Measurements from ENCODE around the gene CELF4.

CELF4 gene

GRCh38 chr18:37339701-37340215, 225.8 kb downstream of the CELF4 start:
- peak; percentile 57 for DNase-seq

- no peak for DNase-seq
These were observed 228.9 kb downstream of the CELF4 start for GRCh38 chr18:37336568-37337285.

- DNase-seq = peak; percentile 70
These were observed 230.2 kb downstream of the CELF4 start for GRCh38 chr18:37335409-37335736.

GRCh38 chr18:37334631-37335408, 230.8 kb downstream of the CELF4 start:
- DNase-seq = peak; percentile 34

DNA sequence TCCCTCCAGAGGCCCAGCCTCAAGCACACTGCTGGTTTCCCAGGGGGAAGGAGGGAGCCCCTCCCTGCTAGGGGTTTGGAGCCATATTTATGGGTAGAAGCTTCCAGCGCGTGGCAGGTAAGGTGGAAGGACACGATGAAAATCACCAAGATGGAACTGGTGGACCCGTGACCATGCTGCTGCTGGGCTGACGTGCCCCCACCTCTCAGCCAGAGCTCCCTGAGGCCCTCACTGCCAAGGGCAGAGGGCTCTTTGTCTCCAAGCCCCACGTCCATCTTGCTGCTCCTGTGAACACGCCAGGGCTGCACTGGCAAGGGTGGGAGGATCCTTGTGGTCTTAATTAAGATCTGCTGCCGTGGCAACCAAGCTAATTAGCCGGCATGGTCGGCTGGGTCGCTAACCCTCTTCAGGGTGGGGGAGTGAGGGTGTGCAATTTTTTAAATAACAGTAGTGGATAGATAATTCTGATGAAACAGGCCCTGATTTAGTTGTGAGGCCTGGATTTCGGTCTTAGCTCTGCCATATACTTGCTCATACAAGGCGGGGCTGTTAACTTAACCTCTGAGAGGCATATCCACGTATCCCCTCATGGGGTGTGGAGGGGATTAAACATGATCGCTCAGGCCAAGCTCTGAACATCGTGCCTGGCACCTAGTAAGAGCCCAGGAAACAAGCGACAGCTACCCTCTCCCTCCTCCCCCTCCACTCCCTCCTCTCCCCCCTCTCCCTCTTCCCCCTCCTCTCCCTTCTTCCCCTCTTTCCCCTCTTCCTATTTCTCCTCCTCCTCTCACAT, 232.8 kb downstream of the CELF4 start:
- peak; percentile 95 for DNase-seq

DNA sequence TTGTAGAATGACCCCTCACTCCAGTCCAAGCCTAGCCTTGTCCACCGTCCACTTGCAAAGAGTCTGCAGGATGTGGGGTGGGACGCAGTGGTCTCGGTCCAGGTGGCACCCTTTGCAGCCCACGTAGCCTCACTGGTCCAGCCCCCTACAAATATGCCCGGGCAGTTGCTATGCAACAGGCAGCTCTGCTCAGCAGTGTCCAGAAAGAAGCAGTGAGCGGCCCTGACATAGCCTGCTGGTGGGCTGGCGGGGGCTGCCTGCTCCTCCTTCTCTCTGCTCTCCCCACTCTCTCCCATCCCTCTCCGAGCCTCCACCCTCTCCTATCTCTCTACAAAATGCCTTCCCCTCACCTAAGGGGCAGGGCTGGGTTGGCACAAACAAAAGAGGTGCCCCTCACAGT, 233.4 kb downstream of the CELF4 start:
- DNase-seq = peak; percentile 41

- no peak for DNase-seq
These were observed 235.4 kb downstream of the CELF4 start for GRCh38 chr18:37330173-37330572.

- DNase-seq = no peak
These were observed 236.5 kb downstream of the CELF4 start for GRCh38 chr18:37328946-37329719.

DNA sequence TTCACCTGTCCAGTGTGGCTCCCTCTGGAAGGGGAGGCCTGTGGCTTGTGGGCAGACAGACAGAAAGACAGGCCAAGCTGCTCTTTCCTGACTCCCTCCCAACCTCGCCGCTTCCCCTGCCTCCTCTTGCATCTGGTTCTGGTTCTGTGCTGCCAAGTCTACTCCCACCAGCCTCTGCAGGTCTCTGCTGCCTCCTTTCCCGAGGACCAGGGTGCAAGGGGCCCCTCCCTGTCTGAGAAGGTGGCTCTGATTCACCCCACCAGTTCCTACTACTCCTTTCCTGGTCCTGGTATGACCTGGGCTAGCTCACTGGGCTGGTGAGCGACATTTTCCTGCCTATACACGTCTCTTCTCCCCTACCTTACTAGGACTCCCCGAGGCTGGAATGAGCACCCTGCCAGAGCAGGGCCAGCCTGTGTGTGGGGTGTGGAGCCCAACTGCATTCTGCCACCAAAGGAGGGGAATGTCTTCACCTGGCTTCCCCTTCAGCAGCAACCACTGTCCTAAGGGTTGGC, 238.5 kb downstream of the CELF4 start:
- no peak for DNase-seq

- peak; percentile 80 for DNase-seq
These were observed 243.0 kb downstream of the CELF4 start for GRCh38 chr18:37322492-37323035.

GRCh38 chr18:37321582-37322491, 243.8 kb downstream of the CELF4 start:
- DNase-seq = no peak

- no peak for DNase-seq
These were observed 245.3 kb downstream of the CELF4 start for GRCh38 chr18:37320317-37320716.

DNA sequence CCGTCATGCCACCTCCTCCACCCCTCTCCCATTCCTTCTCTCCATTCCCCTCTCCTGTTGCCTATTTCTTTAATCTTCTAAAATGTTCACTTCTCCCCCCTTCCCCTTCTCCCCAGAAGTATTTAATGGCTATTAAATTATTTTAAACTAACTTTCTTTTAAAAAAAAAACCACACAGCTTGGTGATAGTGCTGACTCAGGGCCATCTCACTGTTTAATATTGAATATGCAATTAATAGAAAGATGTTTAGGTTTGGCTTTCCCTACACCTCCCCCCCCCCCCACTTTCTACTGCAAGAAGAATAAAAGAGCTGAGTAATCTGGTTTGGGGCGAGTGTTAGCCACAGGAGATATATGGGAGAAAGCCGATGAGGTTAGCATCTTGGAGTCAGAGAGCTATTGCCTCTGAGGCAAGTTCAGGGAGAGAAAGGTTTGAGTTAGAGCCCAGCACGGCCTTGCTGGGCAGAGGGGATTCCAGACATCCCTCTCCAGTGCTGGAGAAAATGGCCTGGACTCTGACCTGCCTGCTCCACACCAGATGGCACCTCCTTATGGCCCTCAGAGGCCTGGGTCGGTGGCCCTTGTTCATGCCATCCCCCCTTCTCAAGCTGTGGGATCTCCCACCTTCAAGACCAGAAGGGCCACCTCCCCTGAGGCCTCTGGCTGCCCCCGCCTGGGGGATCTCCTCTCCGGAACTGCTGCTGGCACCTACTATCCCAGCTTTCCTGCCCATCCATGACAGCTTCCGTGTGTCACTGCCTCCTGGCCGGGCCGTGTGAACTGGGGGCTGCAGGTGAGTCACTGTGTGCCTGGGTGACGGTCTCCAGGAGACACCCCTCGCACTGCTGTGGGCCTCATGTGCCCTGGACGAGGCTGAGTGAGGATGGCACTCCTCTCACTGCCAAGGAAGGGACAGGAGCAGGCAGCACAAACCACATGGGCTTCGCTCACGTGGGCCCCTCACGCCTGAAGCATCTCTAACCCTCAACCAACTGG, 246.9 kb downstream of the CELF4 start:
- DNase-seq = no peak

DNA sequence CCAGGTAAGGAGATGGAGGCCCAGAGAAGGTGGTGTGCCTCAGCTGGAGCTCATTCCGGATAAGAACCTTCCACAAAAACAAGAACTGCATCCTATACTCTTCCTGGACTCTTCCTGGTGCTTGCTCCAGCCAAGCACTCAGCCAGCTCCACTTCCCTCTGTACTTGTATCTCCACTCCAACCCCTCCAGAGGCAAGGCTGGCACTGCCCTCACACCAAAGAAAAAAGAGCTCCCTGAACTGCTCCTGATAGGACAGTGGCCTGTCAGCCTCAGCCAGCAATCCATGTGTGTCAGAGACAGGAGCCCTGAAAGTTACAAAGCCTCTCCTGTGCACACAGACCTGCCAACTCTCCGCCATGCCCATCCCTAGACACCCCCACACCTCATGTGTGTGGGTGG, 248.1 kb downstream of the CELF4 start:
- DNase-seq = no peak

DNA sequence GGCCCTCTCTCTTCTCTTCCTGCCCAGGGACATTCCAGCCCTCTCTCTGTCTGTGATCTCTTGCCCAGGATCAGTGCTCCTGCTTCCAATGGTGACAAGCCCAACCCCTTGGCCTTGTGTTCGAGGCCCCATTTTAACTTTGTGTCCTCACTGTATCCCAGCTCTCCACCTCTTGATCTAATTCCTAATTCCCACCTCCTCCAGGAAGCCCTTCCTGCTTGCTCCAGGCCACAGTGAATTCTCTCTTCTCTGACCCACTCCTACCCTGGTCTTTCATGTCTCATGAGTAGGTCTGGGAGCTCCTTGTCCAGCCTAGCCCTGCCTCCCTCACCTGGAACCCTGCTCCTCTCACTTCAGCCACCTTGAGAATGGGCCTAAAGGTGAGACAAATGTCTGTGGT, 249.1 kb downstream of the CELF4 start:
- DNase-seq = no peak

GRCh38 chr18:37315935-37316334, 249.7 kb downstream of the CELF4 start:
- DNase-seq = no peak

- DNase-seq = no peak
These were observed 251.1 kb downstream of the CELF4 start for GRCh38 chr18:37314534-37314933.

DNA sequence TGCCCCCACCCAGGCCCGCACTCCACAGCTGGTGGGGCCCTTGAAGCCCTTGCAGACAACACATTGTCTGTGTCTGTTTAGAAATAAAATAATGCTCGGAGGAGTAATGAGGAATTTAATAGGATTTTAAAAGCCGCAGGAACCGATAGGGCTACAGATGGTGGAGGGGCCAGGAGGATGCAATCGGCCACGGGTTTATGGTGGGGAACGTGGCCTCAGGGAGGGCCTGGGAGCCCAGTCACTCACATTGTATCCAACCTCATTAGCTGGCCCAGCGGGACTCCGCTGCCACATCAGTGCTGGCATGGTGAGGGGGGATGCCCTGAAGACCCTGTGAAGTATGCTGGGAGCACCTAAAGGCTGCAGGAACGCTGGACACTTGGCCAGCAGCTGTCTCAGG, 252.0 kb downstream of the CELF4 start:
- peak; percentile 85 for DNase-seq

GRCh38 chr18:37309861-37310260, 255.7 kb downstream of the CELF4 start:
- DNase-seq = no peak

DNA sequence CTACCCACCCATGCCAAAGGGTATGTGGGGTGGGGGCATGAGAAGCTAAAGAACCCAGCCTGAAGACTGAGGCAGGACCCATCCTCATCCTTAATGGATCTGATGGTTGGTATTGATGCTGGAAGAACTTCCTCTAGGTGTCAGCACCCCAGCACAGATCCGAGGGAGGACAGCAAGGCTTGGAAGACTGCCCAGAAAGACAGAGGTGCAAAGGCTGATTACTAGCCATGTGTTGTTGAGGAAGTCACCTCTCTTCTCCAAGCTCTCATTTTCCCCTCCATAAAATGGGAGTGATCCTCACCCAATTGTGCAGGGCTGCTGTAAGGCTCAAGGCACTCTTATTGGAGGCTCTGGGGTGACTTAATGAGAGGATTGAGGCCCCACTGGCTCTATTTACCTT, 256.5 kb downstream of the CELF4 start:
- DNase-seq = peak; percentile 9
